Measurements from ENCODE around the gene IPO5. TPM values are rescaled to one million over a fixed set of nuclear protein-coding genes. Genes with fewer than 3 reads are reported as not detected.

IPO5 gene
- 247 TPM for polyA plus RNA-seq (2013, experiment 1 of 2; ENCODE audit: insufficient read length)
- polyA plus RNA-seq (2013, experiment 2 of 2; ENCODE audit: insufficient read length), result 260 TPM

- peak; percentile 69 for DNase-seq
These were observed at the start of gene IPO5 for GRCh38 chr13:97953376-97953970. Gene IPO5 (plus strand): TSS chr13:97953675. CDS start chr13:97976697, 23,022 bp downstream.

DNA sequence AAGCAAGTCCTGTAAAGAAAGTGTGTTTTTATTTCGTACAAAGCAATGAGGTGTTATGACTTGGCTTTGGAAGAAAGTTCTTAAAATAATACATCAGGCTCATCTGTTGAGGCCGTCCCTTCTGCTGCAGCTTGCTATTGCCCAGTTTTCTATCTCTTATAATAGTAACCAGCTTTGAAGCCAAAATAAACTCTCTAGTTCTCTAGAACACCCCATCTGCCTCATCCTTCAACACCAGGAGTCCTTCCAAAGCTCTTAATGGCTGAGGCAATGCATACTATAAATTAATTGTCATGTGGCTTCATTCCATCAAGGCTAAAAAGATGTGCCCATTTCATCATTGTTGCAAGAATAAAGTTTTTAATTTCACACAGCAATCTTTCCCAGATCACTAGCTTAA lies 49.4 kb upstream of the IPO5 start:
- DNase-seq, result no peak

DNA sequence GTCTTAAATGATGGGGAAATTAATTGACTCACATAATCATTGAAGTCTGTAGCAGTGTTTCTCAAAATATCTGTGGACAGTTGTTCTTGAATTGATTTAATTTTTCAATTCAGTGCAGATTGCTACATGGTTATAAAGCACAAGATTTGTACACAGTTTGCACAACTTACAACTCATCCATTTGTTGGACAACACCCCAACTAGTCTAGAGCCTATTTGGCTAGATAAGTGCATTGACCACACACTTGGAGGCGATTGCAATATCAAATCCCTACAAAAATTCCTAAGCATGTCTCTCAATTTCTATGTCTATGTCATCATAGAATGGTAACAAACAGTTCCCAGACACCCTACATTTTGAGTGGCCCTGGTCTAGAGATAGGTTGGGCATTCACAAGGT lies 48.0 kb upstream of the IPO5 start:
- DNase-seq, result no peak

GRCh38 chr13:97911311-97912138 lies 42.0 kb upstream of the IPO5 start:
- DNase-seq, result peak; percentile 32

- DNase-seq, result no peak
These were observed 41.3 kb upstream of the IPO5 start for GRCh38 chr13:97912139-97912535.

DNA sequence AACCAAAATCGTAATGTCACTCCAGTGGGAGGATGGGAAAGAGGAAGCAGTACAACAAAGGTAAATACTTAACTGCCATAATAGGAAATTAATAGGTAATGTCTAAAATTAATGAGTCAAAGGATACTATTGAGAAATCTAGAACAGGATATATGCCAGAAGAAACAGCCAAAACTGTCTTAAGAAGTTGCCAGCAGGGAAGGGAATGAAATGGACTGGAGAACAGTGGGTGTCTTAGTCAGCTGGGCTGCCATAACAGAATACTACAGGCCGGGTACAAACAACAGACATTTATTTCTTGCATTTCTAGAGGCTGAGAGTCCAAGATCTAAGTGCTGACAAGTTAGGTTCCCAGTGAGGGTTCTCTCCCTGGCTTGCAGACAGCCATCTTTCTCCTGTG lies 40.3 kb upstream of the IPO5 start:
- DNase-seq, result no peak

DNA sequence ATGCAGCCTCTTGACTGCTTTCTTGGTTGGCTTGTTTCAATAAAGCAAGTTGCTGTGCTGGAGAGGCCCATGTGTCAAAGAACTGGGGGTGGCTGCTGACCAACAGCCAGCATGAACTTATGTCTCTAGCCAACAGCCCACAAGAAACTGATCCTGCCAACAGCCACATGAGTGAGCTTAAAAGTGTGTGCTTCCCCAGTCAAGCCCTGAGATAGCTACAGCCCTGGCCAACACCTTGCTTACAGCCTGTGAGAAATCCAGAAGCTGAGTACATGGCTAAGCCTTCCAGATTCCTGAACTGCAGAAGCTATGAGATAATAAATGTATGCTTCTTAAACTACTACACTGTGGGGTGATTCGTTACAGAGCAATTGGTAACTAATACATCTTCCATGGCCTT lies 38.9 kb upstream of the IPO5 start:
- DNase-seq, result peak; percentile 57

DNA sequence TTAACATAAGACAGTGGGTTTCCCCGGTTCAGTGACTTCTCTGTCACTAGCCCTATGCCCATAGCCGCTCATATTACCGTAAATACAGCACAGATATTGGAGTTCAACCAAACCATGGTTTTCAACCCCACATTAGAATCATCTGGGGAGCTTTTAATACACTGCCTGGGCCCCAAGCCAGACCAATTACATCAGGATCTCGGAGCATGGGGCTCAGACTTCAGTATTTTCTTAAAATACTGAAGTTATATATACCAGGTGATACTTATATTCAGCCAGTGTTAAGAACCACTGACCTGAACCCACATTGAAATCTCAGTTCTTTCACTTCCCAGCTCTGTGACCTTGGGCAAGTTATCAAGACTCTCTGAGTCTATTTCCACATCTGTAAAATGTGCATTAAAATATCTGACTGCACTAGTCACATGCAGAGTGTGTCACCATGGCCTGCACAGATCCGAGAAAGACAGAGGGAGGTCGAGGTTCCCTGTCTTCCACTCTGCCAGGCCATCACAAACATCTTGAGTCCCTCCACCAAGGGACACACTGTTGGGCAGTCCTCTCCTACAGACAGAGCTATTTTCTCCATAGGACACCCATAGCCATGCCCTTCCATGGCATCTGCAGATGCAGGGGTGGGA lies 32.2 kb upstream of the IPO5 start:
- peak; percentile 51 for DNase-seq

DNA sequence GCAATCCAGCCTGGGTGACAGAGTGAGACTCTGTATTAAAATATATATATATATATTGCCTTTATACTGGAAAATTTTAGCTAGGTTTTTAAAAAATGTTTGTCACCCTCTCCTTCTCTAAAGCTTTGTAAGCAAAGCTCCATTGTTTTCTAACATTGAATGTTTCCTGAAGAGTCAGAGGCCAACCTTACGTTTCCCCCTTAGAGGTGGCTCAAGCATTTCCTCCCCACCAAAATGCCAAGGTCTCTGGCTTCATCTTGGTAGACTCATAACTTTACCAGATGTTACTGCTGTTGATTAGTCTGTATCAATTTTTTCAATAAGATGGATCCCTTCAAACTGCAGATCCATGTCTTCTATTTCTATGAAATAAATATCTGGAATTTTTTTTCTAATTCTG lies 25.2 kb upstream of the IPO5 start:
- no peak for DNase-seq

GRCh38 chr13:97932036-97932435 lies 21.4 kb upstream of the IPO5 start:
- no peak for DNase-seq

- no peak for DNase-seq
These were observed 20.8 kb upstream of the IPO5 start for GRCh38 chr13:97932647-97933046.

- DNase-seq, result no peak
These were observed 19.7 kb upstream of the IPO5 start for GRCh38 chr13:97933776-97934175.

- DNase-seq, result no peak
These were observed 18.9 kb upstream of the IPO5 start for GRCh38 chr13:97934590-97934989.

DNA sequence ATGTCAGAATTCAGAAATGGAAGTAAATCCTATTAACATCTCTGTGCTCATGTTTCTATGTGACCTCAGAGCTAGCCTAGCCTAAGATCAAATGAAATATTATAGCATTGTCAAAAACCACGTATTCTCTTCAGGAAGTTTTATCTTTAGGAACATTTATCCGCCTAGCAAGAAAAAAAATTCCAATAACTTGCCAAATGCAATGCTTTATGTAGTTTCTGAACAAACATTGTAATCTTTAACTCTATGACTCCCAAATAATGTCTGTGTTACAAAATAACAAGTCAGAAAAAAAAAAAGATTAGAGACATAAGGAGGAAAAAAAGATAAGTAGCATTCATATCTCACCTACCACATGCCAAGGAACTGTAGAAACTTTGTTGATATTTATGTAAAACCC lies 18.4 kb upstream of the IPO5 start:
- DNase-seq, result no peak

GRCh38 chr13:97936036-97936435 lies 17.4 kb upstream of the IPO5 start:
- no peak for DNase-seq

DNA sequence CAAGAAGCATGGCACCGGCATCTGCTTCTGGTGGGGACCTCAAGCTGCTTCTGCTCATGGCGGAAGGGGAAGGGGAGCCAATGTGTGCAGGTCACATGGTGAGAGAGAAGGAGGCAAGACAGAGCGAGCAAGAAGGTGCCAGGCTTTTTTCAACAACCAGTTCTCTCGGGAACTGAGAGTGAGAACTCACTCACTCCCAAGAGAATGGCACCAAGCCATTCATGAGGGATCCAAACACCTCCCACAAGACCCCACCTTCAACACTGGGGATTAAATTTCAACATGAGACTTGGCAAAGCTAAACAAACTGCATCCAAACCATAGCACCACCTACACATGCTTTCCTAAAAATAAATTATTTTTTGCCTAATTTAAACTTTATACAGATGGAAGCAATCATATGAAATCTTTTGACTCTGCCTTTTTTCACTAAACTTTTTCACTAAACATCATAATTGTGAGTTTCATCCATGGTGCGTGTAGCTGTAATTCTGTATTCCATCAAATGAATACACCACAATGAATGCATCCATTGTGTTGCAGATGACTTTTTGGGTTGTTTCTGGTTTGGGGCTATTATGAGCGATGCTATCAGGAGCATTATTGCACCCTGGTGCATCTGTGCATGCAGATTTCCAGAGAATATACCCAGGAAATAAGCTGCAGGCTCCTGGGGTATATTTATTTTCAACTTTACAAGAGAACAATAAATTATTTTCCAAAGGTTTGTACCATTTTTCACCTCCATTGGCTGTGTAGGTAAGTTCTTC lies 14.6 kb upstream of the IPO5 start:
- no peak for DNase-seq

- peak; percentile 64 for DNase-seq
These were observed 9.0 kb upstream of the IPO5 start for GRCh38 chr13:97944396-97945029.

GRCh38 chr13:97945342-97945741 lies 8.1 kb upstream of the IPO5 start:
- DNase-seq, result peak; percentile 70

DNA sequence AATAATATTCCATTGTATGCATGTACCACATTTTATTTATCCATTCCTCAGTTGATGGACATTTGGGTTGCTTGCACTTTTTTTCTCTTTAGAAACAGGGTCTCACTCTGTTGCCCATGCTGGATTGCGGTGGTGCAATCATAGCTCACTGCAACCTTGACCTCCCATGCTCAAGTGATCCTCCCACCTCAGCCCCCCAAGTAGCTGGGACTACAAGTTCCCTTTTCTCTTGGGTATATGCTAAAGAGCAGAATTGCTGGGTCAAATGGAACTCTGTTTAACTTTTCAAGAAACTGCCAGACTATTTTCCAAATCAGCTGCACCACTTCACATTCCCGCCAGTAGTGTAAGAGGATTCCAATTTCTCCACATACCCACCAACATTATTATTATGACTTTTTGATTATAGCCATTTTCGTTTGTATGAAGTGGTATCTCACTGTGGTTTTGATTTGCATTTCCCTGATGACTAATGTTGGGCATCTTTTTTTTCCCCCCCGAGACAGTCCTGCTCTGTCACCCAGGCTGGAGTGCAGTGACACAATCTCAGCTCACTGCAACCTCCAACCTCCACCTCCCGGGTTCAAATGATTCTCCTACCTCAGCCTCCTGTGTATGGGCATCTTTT lies 7.6 kb upstream of the IPO5 start:
- peak; percentile 67 for DNase-seq

GRCh38 chr13:97946951-97947588 lies 6.4 kb upstream of the IPO5 start:
- peak; percentile 95 for DNase-seq

DNA sequence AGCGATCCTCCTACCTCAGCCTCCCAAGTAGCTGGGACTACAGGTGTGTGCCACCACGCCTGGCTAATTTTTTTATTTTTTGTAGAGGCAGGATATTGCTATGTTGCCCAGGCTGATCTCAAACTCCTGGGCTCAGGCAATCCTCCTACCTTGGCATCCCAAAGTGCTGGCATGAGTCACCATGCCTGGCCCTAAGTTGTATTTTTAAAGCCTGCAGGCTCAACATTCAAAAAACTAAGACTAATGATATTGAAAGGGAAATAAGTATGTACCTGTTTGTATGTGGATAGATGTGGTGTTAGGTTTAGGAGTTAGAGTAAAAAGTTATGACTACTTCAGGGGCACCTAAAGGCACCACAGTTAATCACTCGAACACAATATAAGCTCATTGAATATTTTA lies 5.4 kb upstream of the IPO5 start:
- no peak for DNase-seq
